Inferior parietal cortex (tissue), 1 donor: ENCODE data around the gene RPS8.
"Not testable (repeated sequence)": the region's sequence is repeated elsewhere in the genome, so short reads cannot be mapped to it uniquely, and the experiment has no call there.

ENCODE experiments used
- DNase-seq: peaks from one replicate; pipeline ENCODE4 v3.0.0-alpha.2; 2016; ENCODE audit errors: extremely low spot score

The RPS8 gene

GRCh38 chr1:44775078-44775929 is at the start of gene RPS8:
Gene RPS8 (plus strand): TSS chr1:44775540. CDS start chr1:44775597, 57 bp downstream.
- DNase-seq = peak; percentile 98

GRCh38 chr1:44730741-44731512 is 44.4 kb upstream of the RPS8 start, which contains the start of gene RNU5D-1:
Gene RNU5D-1 (minus strand): TSS chr1:44731170.
- DNase-seq = peak; percentile 98

GRCh38 chr1:44733365-44733764 is 42.0 kb upstream of the RPS8 start:
- DNase-seq = no peak

GRCh38 chr1:44733784-44734183 is 41.6 kb upstream of the RPS8 start:
- DNase-seq = no peak

- DNase-seq = no peak
Observed at GRCh38 chr1:44735992-44736391, 39.3 kb upstream of the RPS8 start.

- not testable (repeated sequence) for DNase-seq
Observed at GRCh38 chr1:44738953-44739306, 36.4 kb upstream of the RPS8 start.

- peak; percentile 98 for DNase-seq
Observed at GRCh38 chr1:44739307-44740178, 35.8 kb upstream of the RPS8 start, which contains the start of gene KIF2C. Gene KIF2C (plus strand): TSS chr1:44739837. CDS start chr1:44739933, 96 bp downstream.

- DNase-seq = no peak
Observed at GRCh38 chr1:44740179-44740617, 35.1 kb upstream of the RPS8 start.

GRCh38 chr1:44743211-44743610 is 32.1 kb upstream of the RPS8 start:
- DNase-seq = no peak

GRCh38 chr1:44747878-44748277 is 27.5 kb upstream of the RPS8 start:
- DNase-seq = no peak

- DNase-seq = no peak
Observed at GRCh38 chr1:44757420-44757819, 17.9 kb upstream of the RPS8 start.

- DNase-seq = no peak
Observed at GRCh38 chr1:44759077-44759476, 16.3 kb upstream of the RPS8 start.

- DNase-seq = no peak
Observed at GRCh38 chr1:44760876-44761275, 14.5 kb upstream of the RPS8 start.

- not testable (repeated sequence) for DNase-seq
Observed at GRCh38 chr1:44766421-44766820, 8.9 kb upstream of the RPS8 start.

- peak; percentile 9 for DNase-seq
Observed at GRCh38 chr1:44775930-44776729, 790 bp downstream of the RPS8 start.

- DNase-seq = no peak
Observed at GRCh38 chr1:44776730-44777068, 1.4 kb downstream of the RPS8 start.

- no peak for DNase-seq
Observed at GRCh38 chr1:44777547-44777946, 2.2 kb downstream of the RPS8 start.

GRCh38 chr1:44777969-44778635 is 2.8 kb downstream of the RPS8 start:
- no peak for DNase-seq

- no peak for DNase-seq
Observed at GRCh38 chr1:44778705-44779576, 3.6 kb downstream of the RPS8 start.
